Measurements from ENCODE around the gene SYCP3.
A peak's percentile ranks its signal among the peaks of the same experiment; 100 is the strongest.

The SYCP3 gene

DNA sequence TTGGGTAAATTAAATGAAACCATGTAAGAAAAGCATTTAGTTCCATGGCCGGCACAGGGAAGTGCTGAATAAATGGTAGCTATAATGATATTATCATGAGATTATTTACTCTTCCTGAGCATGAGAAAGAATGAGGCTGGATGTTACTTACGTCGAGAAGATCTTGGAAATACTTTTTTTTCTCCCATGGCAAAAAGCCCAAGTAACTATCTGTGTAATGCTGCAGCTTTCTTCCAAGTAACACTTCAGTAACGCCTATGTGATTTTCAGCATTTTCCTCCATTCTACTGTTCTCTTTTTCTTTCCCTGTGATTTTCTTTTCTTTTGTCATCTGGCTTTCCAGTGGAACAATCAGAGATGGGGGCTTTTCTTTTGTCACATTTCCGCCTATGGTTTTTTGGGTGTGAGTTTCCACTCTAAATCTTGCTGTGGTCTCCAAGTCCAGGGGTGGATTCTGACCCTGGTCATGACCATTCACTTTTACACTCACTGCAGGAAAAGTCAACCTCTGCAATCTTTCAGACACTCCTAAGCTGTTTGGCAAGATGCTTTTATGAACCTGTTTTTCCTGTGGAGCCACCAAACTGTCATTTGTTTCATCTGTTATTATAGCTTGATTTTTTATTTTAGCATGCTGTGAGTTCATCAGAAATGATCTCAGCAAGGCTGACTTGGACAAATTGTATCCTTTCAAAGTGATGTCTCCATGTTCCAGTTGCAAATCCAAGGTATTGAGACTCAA is 25.0 kb upstream of the SYCP3 start:
- TF ChIP-seq, protein P1, sequence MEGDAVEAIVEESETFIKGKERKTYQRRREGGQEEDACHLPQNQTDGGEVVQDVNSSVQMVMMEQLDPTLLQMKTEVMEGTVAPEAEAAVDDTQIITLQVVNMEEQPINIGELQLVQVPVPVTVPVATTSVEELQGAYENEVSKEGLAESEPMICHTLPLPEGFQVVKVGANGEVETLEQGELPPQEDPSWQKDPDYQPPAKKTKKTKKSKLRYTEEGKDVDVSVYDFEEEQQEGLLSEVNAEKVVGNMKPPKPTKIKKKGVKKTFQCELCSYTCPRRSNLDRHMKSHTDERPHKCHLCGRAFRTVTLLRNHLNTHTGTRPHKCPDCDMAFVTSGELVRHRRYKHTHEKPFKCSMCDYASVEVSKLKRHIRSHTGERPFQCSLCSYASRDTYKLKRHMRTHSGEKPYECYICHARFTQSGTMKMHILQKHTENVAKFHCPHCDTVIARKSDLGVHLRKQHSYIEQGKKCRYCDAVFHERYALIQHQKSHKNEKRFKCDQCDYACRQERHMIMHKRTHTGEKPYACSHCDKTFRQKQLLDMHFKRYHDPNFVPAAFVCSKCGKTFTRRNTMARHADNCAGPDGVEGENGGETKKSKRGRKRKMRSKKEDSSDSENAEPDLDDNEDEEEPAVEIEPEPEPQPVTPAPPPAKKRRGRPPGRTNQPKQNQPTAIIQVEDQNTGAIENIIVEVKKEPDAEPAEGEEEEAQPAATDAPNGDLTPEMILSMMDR (IDR thresholded peaks at IDR 0.05; ENCODE audit: unreplicated experiment in 3 of 3): no peak
- Mint-ChIP-seq H3K27ac (no peak overlapping the region), H3K4me1 (peaks cover 11% of the 10 kb centered on the region), H3K27me3 (ENCODE audit: low read depth) (no peaks in the 10 kb centered on the region), H3K9me3 (no peaks in the 10 kb centered on the region), H3K36me3 (ENCODE audit: low read depth) (peaks cover 18% of the 10 kb centered on the region), H3K4me3 (no peak overlapping the region)

DNA sequence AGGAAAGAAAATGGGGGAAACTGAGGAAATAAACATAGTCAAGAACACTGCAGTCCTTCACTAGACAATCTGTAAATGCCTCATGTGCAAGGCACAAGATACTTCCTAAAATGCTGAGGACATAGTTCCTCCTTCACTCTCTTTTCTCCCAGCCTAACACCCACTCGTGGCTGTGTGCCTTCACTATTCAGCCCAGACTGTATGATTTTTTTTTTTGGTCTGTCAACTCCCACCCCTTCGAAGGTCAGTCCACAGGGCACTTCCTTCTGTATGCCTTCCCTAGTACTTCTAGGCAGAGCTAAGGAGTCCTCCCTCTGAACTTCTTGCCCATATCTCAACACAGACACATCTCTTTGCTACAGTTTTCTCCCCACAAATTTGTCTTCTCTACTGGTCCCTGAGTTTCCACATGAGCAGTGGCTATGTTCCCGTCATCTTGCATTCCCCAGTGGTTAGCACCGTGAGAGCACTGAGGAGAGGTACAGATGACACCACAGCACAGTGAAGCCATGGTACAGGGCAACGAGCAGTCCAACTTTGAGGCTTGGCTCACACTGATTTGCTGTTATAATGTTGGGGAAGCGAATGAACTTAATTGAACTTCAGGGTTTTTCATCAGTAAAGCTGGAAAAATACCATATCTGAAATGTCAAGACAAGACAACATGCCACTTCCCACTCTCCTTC is 24.1 kb upstream of the SYCP3 start:
- Mint-ChIP-seq H3K4me1 (peaks cover 11% of the 10 kb centered on the region), H3K27ac (no peak overlapping the region), H3K9me3 (no peaks in the 10 kb centered on the region), H3K36me3 (ENCODE audit: low read depth) (peaks cover 23% of the 10 kb centered on the region), H3K27me3 (ENCODE audit: low read depth) (no peaks in the 10 kb centered on the region), H3K4me3 (no peak overlapping the region)
- TF ChIP-seq, protein P1 (IDR thresholded peaks at IDR 0.05; ENCODE audit: unreplicated experiment in 3 of 3): no peak

DNA sequence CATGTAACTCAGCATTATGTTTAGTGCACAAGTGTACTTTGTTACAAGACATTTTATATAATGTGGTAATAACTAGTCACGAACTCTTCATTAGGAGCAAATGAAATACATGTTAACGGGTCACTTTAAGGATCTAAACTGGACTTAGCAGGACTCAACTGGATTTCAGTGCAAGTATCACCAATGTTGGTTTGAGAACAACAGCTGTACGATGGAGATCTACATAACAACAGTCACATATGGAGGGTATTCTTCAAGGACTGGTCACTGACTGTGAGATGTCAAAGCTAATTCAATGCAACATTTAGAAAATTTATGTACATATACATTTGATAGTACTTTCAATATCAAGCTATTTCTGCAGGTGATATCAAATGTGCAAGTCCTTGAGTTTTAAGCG is 22.5 kb upstream of the SYCP3 start:
- TF ChIP-seq, protein P1 (IDR thresholded peaks at IDR 0.05; ENCODE audit: unreplicated experiment in 3 of 3): no peak
- peaks cover 22% of the 10 kb centered on the region for H3K36me3 Mint-ChIP-seq (ENCODE audit: low read depth)
- peaks cover 14% of the 10 kb centered on the region for H3K4me1 Mint-ChIP-seq

DNA sequence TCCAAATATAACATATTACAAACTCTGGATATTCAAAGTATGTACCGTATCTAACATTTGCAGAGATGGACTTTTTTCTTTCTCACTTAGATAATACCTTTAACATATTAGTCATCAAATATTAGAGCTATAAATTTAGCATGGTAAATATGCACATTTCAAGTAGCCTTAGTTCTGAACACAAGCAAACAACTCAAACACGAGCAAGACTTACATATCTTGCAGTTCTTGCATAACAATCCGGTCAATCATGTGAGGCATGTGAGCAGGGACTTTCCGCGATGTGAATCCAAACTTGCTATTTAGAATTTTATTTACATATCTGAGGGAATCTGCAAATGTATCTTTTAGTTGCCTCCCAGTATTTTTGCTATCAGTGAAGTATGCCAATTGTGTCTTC is 22.1 kb upstream of the SYCP3 start:
- Mint-ChIP-seq H3K4me3 (no peak overlapping the region), H3K36me3 (ENCODE audit: low read depth) (peaks cover 23% of the 10 kb centered on the region), H3K27ac (no peak overlapping the region), H3K4me1 (peaks cover 15% of the 10 kb centered on the region), H3K9me3 (no peaks in the 10 kb centered on the region), H3K27me3 (ENCODE audit: low read depth) (no peaks in the 10 kb centered on the region)
- TF ChIP-seq, protein P1 (IDR thresholded peaks at IDR 0.05; ENCODE audit: unreplicated experiment in 3 of 3): no peak

More for the DNA sequence above, 22.5 kb upstream of the SYCP3 start:
- no peak overlapping the region for H3K27ac Mint-ChIP-seq
- no peaks in the 10 kb centered on the region for H3K27me3 Mint-ChIP-seq (ENCODE audit: low read depth)
- H3K9me3 Mint-ChIP-seq: no peaks in the 10 kb centered on the region
- H3K4me3 Mint-ChIP-seq: no peak overlapping the region

DNA sequence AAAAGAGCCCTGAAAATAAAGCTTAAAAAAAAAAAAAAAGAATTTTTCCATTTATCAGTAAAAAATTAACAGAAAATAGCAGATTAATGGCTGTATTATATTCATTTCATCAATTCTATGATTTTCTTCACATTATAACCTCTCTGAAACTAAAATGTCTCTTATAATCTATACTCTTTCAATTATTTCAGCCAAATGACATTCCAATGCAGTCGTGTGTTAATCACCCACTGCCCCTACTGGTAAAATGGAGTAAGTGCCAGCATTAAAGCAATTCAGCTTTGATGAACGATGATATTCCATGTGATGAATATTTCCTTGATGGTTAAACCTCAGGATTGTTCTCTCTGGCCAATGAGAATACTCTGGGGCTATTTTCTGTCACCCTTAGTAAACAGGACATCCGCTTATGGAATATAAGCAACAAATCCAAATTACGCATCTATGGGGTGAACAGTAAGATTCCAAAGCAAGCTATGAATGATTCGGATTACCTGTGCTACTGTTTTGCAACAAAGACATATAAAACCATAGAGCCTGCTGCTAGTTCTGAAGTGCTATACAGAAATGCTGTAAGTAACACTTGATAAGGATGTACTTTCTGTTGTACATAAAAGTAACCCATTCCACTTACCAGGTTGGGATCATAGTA is 20.3 kb upstream of the SYCP3 start:
- TF ChIP-seq, protein P1 (IDR thresholded peaks at IDR 0.05; ENCODE audit: unreplicated experiment in 3 of 3): peak; percentile 70 to 71 (median 70)
- Mint-ChIP-seq H3K9me3 (no peaks in the 10 kb centered on the region), H3K4me1 (peaks cover 15% of the 10 kb centered on the region), H3K27me3 (ENCODE audit: low read depth) (no peaks in the 10 kb centered on the region), H3K27ac (no peak overlapping the region), H3K4me3 (no peak overlapping the region), H3K36me3 (ENCODE audit: low read depth) (peaks cover 23% of the 10 kb centered on the region)
